Aorta (tissue), 5 donors: ENCODE results near the gene AMPD3. TPM values are rescaled to one million over a fixed set of nuclear protein-coding genes. Genes with fewer than 3 reads are reported as not detected.
A peak's percentile ranks its signal among the peaks of the same experiment; 100 is the strongest.

ENCODE experiments used
- ATAC-seq: fragments of 200-7000 bp; cut with Tn5 transposase; one replicate; pipeline ENCODE4 v1.9.1; 2022; ENCODE audit warnings: moderate library complexity; ENCODE audit not compliant: low FRiP score
- DNase-seq, 2 donors: peaks; one replicate each; pipeline ENCODE4 v3.0.0-alpha.2; 2020
- H3K27ac ChIP-seq, 2 donors: one replicate each; pipeline ENCODE4 v1.5.1; 2013; ENCODE audit warnings: low read length in 2 of 2, mild to moderate bottlenecking in 2 of 2, moderate library complexity in 2 of 2, control low read depth in 1 of 2, inconsistent platforms in 1 of 2, low read depth in 1 of 2
- H3K27me3 ChIP-seq, 2 donors: one replicate each; pipeline ENCODE4 v1.6.1; 2013; ENCODE audit warnings: control low read depth in 1 of 2, low read length in 1 of 2, mild to moderate bottlenecking in 1 of 2, moderate library complexity in 1 of 2; ENCODE audit not compliant: insufficient read depth in 2 of 2, control insufficient read depth in 1 of 2
- H3K36me3 ChIP-seq, 2 donors: one replicate each; pipeline ENCODE4 v1.6.1; 2013; ENCODE audit warnings: control low read depth in 1 of 2, low read length in 1 of 2, mild to moderate bottlenecking in 1 of 2; ENCODE audit not compliant: insufficient read depth in 2 of 2, control insufficient read depth in 1 of 2
- H3K4me1 ChIP-seq, 2 donors: one replicate each; pipeline ENCODE4 v1.6.1; 2013; ENCODE audit warnings: low read length in 2 of 2, control low read depth in 1 of 2, mild to moderate bottlenecking in 1 of 2, moderate library complexity in 1 of 2; ENCODE audit not compliant: insufficient read depth in 2 of 2, control insufficient read depth in 1 of 2
- H3K4me3 ChIP-seq, 2 donors: one replicate each; pipeline ENCODE4 v1.5.1; 2013; ENCODE audit warnings: low read length in 2 of 2, control low read depth in 1 of 2, mild to moderate bottlenecking in 1 of 2
- H3K9me3 ChIP-seq: one replicate; pipeline ENCODE4 v1.6.1; 2013; ENCODE audit warnings: mild to moderate bottlenecking, low read length; ENCODE audit not compliant: control insufficient read depth
- WGBS, 2 donors: extraction: QIAGEN DNeasy Blood & Tissue Kit; methylation state at CpG; one replicate each; pipeline ENCODE4 v1.1.7; 2013; 5-methylcytosine and 5-hydroxymethylcytosine counted together
- intact Hi-C, 2 donors: fragments of 100-400 bp; cut with DNase I; formaldehyde crosslinking; loops; one replicate each; pipeline versions ENCODE4 v1.14.2 to v1.15.0; 2022
- polyA plus RNA-seq, 2 donors: library from polyadenylated mRNA; stranded (reverse); fragments of 200-250 nt; gene quantifications; one replicate each; pipeline ENCODE4 v1.2.3, GENCODE V29; 2013
- total RNA-seq, 2 donors: library from RNA; stranded (reverse); fragmentation: NEBNext Ultra II Directional; extraction: Animal tissue kit (Norgen Biotek cat#: 25700); gene quantifications; one replicate each; pipeline ENCODE4 v1.2.1, GENCODE V29; 2021
- donor health status: healthy with polysubstance abuse.
- donor health status: Bipolar disorder and iron deficiency.
- donor health status: DM: no; HTN: no; CAD: no.
- donor health status: DM: no; HTN: no; CAD: no.
- donor health status: DM: yes; HTN: yes; CAD: no.

AMPD3 gene
- total and polyA plus RNA-seq, 4 donors = 2.5 to 16.9 (median 5.8) TPM

GRCh38 chr11:10487002-10487647 is 32.1 kb downstream of the AMPD3 start:
- intact Hi-C loops = no loop called here
- H3K4me1 ChIP-seq = no peaks in the 10 kb centered on the region

GRCh38 chr11:10488121-10488933 is 33.3 kb downstream of the AMPD3 start:
- Histone ChIP-seq H3K4me3 (no peak overlapping the region), H3K27me3 (no peaks in the 10 kb centered on the region), H3K4me1 (no peaks in the 10 kb centered on the region), H3K27ac (no peak overlapping the region), H3K36me3 (no peaks in the 10 kb centered on the region), H3K9me3 (no peaks in the 10 kb centered on the region)
- intact Hi-C loops = no loop called here
- DNase-seq = peak in 1 of 2 donors; percentile 70
- whole genome bisulfite sequencing, 2 donors = 85 to 91% methylated on average over 13 of the region's 13 CpGs
- ATAC-seq = no peak

More at GRCh38 chr11:10487002-10487647, 32.1 kb downstream of the AMPD3 start:
- 94 to 95% methylated on average over 16 of the region's 16 CpGs for WGBS, 2 donors
- no peak for DNase-seq
- no peaks in the 10 kb centered on the region for H3K36me3 ChIP-seq
- H3K27me3 ChIP-seq = no peaks in the 10 kb centered on the region
- H3K9me3 ChIP-seq = no peaks in the 10 kb centered on the region
- no peak overlapping the region for H3K27ac ChIP-seq
- ATAC-seq = no peak
- H3K4me3 ChIP-seq = no peak overlapping the region

- 95 to 97% methylated on average over 11 of the region's 11 CpGs for WGBS, 2 donors
- ATAC-seq (no peak), DNase-seq (peak in 1 of 2 donors; percentile 50)
- Histone ChIP-seq H3K4me1 (no peaks in the 10 kb centered on the region), H3K4me3 (no peak overlapping the region), H3K27ac (no peak overlapping the region), H3K27me3 (no peaks in the 10 kb centered on the region), H3K9me3 (no peaks in the 10 kb centered on the region), H3K36me3 (no peaks in the 10 kb centered on the region)
- intact Hi-C loops = no loop called here
These were observed 34.0 kb downstream of the AMPD3 start for GRCh38 chr11:10488934-10489691.

- WGBS, 2 donors = 92 to 93% methylated on average over 5 of the region's 5 CpGs
These were observed 35.0 kb downstream of the AMPD3 start for GRCh38 chr11:10490032-10490397.

GRCh38 chr11:10490398-10491241 is 35.6 kb downstream of the AMPD3 start:
- no peaks in the 10 kb centered on the region for H3K9me3 ChIP-seq
- intact Hi-C loops = no loop called here
- H3K27ac ChIP-seq = no peak overlapping the region
- peak; percentile 85 for ATAC-seq
- no peak overlapping the region for H3K4me3 ChIP-seq
- H3K27me3 ChIP-seq = no peaks in the 10 kb centered on the region
- H3K4me1 ChIP-seq = no peaks in the 10 kb centered on the region
- DNase-seq = peak; percentile 86 to 89
- WGBS, 2 donors = 58 to 61% methylated on average over 13 of the region's 13 CpGs
- no peaks in the 10 kb centered on the region for H3K36me3 ChIP-seq

More at GRCh38 chr11:10490032-10490397, 35.0 kb downstream of the AMPD3 start:
- intact Hi-C loops = no loop called here
- DNase-seq = peak in 1 of 2 donors; percentile 51
- ATAC-seq = no peak
- Histone ChIP-seq H3K4me1 (no peaks in the 10 kb centered on the region), H3K27ac (no peak overlapping the region), H3K4me3 (no peak overlapping the region), H3K9me3 (no peaks in the 10 kb centered on the region), H3K36me3 (no peaks in the 10 kb centered on the region), H3K27me3 (no peaks in the 10 kb centered on the region)

GRCh38 chr11:10492084-10492483 is 37.0 kb downstream of the AMPD3 start:
- no peaks in the 10 kb centered on the region for H3K36me3 ChIP-seq
- DNase-seq (no peak), ATAC-seq (no peak)
- no peaks in the 10 kb centered on the region for H3K9me3 ChIP-seq
- no peak overlapping the region for H3K4me3 ChIP-seq
- no peaks in the 10 kb centered on the region for H3K27me3 ChIP-seq
- intact Hi-C loops = no loop called here
- H3K4me1 ChIP-seq = no peaks in the 10 kb centered on the region
- 98 to 100% methylated on average over 2 of the region's 2 CpGs for WGBS, 2 donors
- no peak overlapping the region for H3K27ac ChIP-seq

GRCh38 chr11:10493041-10493663 is 38.1 kb downstream of the AMPD3 start:
- no peaks in the 10 kb centered on the region for H3K36me3 ChIP-seq
- no peaks in the 10 kb centered on the region for H3K27me3 ChIP-seq
- DNase-seq = no peak
- no peaks in the 10 kb centered on the region for H3K9me3 ChIP-seq
- no peak overlapping the region for H3K27ac ChIP-seq
- no peak for ATAC-seq
- H3K4me1 ChIP-seq = no peaks in the 10 kb centered on the region
- intact Hi-C loops = no loop called here
- H3K4me3 ChIP-seq = no peak overlapping the region
- 97% methylated on average over 18 of the region's 18 CpGs for WGBS, 2 donors
